Measurements from ENCODE around the gene VOPP1.

Gene VOPP1

GRCh38 chr7:55571511-55572377, 558 bp downstream of the VOPP1 start:
- peak overlapping the region; percentile 77 for H3K4me2 ChIP-seq (ENCODE audit: low read length)
- H3K9me3 ChIP-seq (ENCODE audit: control insufficient read depth, insufficient read depth, low read length) = no peaks in the 10 kb centered on the region
- H3K79me2 ChIP-seq (ENCODE audit: control insufficient read depth, low read length) = peaks cover 53% of the 10 kb centered on the region
- H3K4me1 ChIP-seq (ENCODE audit: control insufficient read depth, low read length) = peaks cover 65% of the 10 kb centered on the region
- H3K36me3 ChIP-seq (ENCODE audit: control insufficient read depth, low read length) = peaks cover 18% of the 10 kb centered on the region
- H3K27me3 ChIP-seq (ENCODE audit: control insufficient read depth, low read length) = no peaks in the 10 kb centered on the region
- peaks cover 23% of the 10 kb centered on the region for H4K20me1 ChIP-seq (ENCODE audit: control insufficient read depth, insufficient read depth, low read depth, low read length)
- peak overlapping the region; percentile 69 for H3K27ac ChIP-seq (ENCODE audit: low read depth, low read length)
- H3F3A ChIP-seq (ENCODE audit: control insufficient read depth, insufficient read depth) = peaks cover 16% of the 10 kb centered on the region
- TF ChIP-seq CTCF (IDR thresholded peaks at IDR 0.05; ENCODE audit: low read depth, low read length, poor library complexity, severe bottlenecking) (peak; percentile 29), EZH2phosphoT487 (IDR thresholded peaks at IDR 0.05; ENCODE audit: borderline replicate concordance, low read length) (no peak)
- peak overlapping the region; percentile 90 for H3K4me3 ChIP-seq (ENCODE audit: low read length)
- no peaks in the 10 kb centered on the region for H3K9me2 ChIP-seq (replicated peaks; ENCODE audit: control insufficient read depth, low read length)

GRCh38 chr7:55570939-55571338, 1.4 kb downstream of the VOPP1 start:
- peaks cover 16% of the 10 kb centered on the region for H3F3A ChIP-seq (ENCODE audit: control insufficient read depth, insufficient read depth)
- H3K79me2 ChIP-seq (ENCODE audit: control insufficient read depth, low read length) = peaks cover 60% of the 10 kb centered on the region
- peak overlapping the region; percentile 69 for H3K27ac ChIP-seq (ENCODE audit: low read depth, low read length)
- H3K9me3 ChIP-seq (ENCODE audit: control insufficient read depth, insufficient read depth, low read length) = no peaks in the 10 kb centered on the region
- H3K27me3 ChIP-seq (ENCODE audit: control insufficient read depth, low read length) = no peaks in the 10 kb centered on the region
- H3K4me1 ChIP-seq (ENCODE audit: control insufficient read depth, low read length) = peaks cover 70% of the 10 kb centered on the region
- no peaks in the 10 kb centered on the region for H3K9me2 ChIP-seq (replicated peaks; ENCODE audit: control insufficient read depth, low read length)
- H4K20me1 ChIP-seq (ENCODE audit: control insufficient read depth, insufficient read depth, low read depth, low read length) = peaks cover 23% of the 10 kb centered on the region
- peak overlapping the region; percentile 90 for H3K4me3 ChIP-seq (ENCODE audit: low read length)
- H3K4me2 ChIP-seq (ENCODE audit: low read length) = peak overlapping the region; percentile 77
- TF ChIP-seq CTCF (IDR thresholded peaks at IDR 0.05; ENCODE audit: low read depth, low read length, poor library complexity, severe bottlenecking) (no peak), EZH2phosphoT487 (IDR thresholded peaks at IDR 0.05; ENCODE audit: borderline replicate concordance, low read length) (no peak)
- H3K36me3 ChIP-seq (ENCODE audit: control insufficient read depth, low read length) = peaks cover 20% of the 10 kb centered on the region

- Histone ChIP-seq H3K9me2 (replicated peaks; ENCODE audit: control insufficient read depth, low read length) (no peaks in the 10 kb centered on the region), H3F3A (ENCODE audit: control insufficient read depth, insufficient read depth) (peaks cover 16% of the 10 kb centered on the region), H3K4me3 (ENCODE audit: low read length) (peak overlapping the region; percentile 90), H3K9me3 (ENCODE audit: control insufficient read depth, insufficient read depth, low read length) (no peaks in the 10 kb centered on the region), H3K4me1 (ENCODE audit: control insufficient read depth, low read length) (peaks cover 76% of the 10 kb centered on the region), H3K4me2 (ENCODE audit: low read length) (peak overlapping the region; percentile 77), H4K20me1 (ENCODE audit: control insufficient read depth, insufficient read depth, low read depth, low read length) (peaks cover 24% of the 10 kb centered on the region), H3K27ac (ENCODE audit: low read depth, low read length) (no peak overlapping the region; the same call in none of the 2 replicates), H3K79me2 (ENCODE audit: control insufficient read depth, low read length) (peaks cover 66% of the 10 kb centered on the region), H3K27me3 (ENCODE audit: control insufficient read depth, low read length) (no peaks in the 10 kb centered on the region), H3K36me3 (ENCODE audit: control insufficient read depth, low read length) (peaks cover 20% of the 10 kb centered on the region)
- TF ChIP-seq CTCF (IDR thresholded peaks at IDR 0.05; ENCODE audit: low read depth, low read length, poor library complexity, severe bottlenecking) = no peak
- no peak for TF ChIP-seq EZH2phosphoT487 (IDR thresholded peaks at IDR 0.05; ENCODE audit: borderline replicate concordance, low read length)
Observed at GRCh38 chr7:55570218-55570873, 2.0 kb downstream of the VOPP1 start.

All from DOHH2 (cell line).